ENCODE data around the gene NTS. TPM values are rescaled to one million over a fixed set of nuclear protein-coding genes. Genes with fewer than 3 reads are reported as not detected.

NTS gene
- total RNA-seq, 1 donor from 2014 or later: 3.7 TPM

- no peak for DNase-seq
Observed at GRCh38 chr12:85923767-85924331, 49.8 kb downstream of the NTS start.

- no peak for DNase-seq
Observed at GRCh38 chr12:85927166-85927565, 53.1 kb downstream of the NTS start.

Other genes with a start within 250 kb of the NTS start
- gene RASSF9, start 37.9 kb upstream of the NTS start, total RNA-seq: 4.9 TPM

Measured in skin of body (tissue), 2 donors.